NCI-H774 (cell line): Measurements from ENCODE around the gene R3HDM2.
"Not testable (repeated sequence)": the region's sequence is repeated elsewhere in the genome, so short reads cannot be mapped to it uniquely, and the experiment has no call there.

ENCODE experiments used
- DNase-seq: peaks from one replicate; lab custom pipeline; 2025; lab: John Stamatoyannopoulos, UW

The R3HDM2 gene

GRCh38 chr12:57426948-57427347 is 3.9 kb downstream of the R3HDM2 start:
- not testable (repeated sequence) for DNase-seq

GRCh38 chr12:57420482-57420881 is 10.4 kb downstream of the R3HDM2 start:
- DNase-seq: no peak

GRCh38 chr12:57419495-57419894 is 11.3 kb downstream of the R3HDM2 start:
- DNase-seq: no peak

GRCh38 chr12:57418255-57418654 is 12.6 kb downstream of the R3HDM2 start:
- DNase-seq: no peak

- no peak for DNase-seq
Observed at GRCh38 chr12:57416039-57416996, 14.5 kb downstream of the R3HDM2 start.

GRCh38 chr12:57415088-57415487 is 15.8 kb downstream of the R3HDM2 start:
- DNase-seq: no peak

- DNase-seq: not testable (repeated sequence)
Observed at GRCh38 chr12:57414160-57414559, 16.7 kb downstream of the R3HDM2 start.

- DNase-seq: no peak
Observed at GRCh38 chr12:57410534-57410933, 20.3 kb downstream of the R3HDM2 start.

GRCh38 chr12:57404966-57405640 is 25.7 kb downstream of the R3HDM2 start:
- no peak for DNase-seq

- not testable (repeated sequence) for DNase-seq
Observed at GRCh38 chr12:57402156-57402555, 28.7 kb downstream of the R3HDM2 start.

GRCh38 chr12:57401165-57401564 is 29.7 kb downstream of the R3HDM2 start:
- no peak for DNase-seq

- not testable (repeated sequence) for DNase-seq
Observed at GRCh38 chr12:57399718-57400463, 31.0 kb downstream of the R3HDM2 start.

GRCh38 chr12:57397441-57397840 is 33.4 kb downstream of the R3HDM2 start:
- no peak for DNase-seq

GRCh38 chr12:57395121-57395520 is 35.7 kb downstream of the R3HDM2 start:
- DNase-seq: no peak

GRCh38 chr12:57390174-57390573 is 40.7 kb downstream of the R3HDM2 start:
- DNase-seq: no peak

- DNase-seq: no peak
Observed at GRCh38 chr12:57389033-57389432, 41.8 kb downstream of the R3HDM2 start.

- no peak for DNase-seq
Observed at GRCh38 chr12:57388425-57388824, 42.4 kb downstream of the R3HDM2 start.

- DNase-seq: no peak
Observed at GRCh38 chr12:57386187-57386720, 44.6 kb downstream of the R3HDM2 start.

GRCh38 chr12:57385586-57385985 is 45.3 kb downstream of the R3HDM2 start:
- DNase-seq: no peak

GRCh38 chr12:57384478-57384877 is 46.4 kb downstream of the R3HDM2 start:
- no peak for DNase-seq

GRCh38 chr12:57381693-57382220 is 49.1 kb downstream of the R3HDM2 start:
- DNase-seq: no peak

GRCh38 chr12:57380300-57380699 is 50.5 kb downstream of the R3HDM2 start:
- no peak for DNase-seq
